K562 (cell line): ENCODE measurements around the gene ATG13. TPM values are rescaled to one million over a fixed set of nuclear protein-coding genes. Genes with fewer than 3 reads are reported as not detected.
A peak's percentile ranks its signal among the peaks of the same experiment; 100 is the strongest.

ENCODE experiments used
- ATAC-seq: fragments of 200-7000 bp; cut with Tn5 transposase; 3 replicates; pipeline ENCODE4 v1.9.1; 2020; ENCODE audit warnings: moderate library complexity
- BruUV-seq: library from RNA; stranded (reverse); fragments of 400-500 nt; replicated peaks from 2 replicates; lab custom pipeline; 2021; lab: Mats Ljungman, UMichigan
- CTCF ChIA-PET: fragments of 300-600 bp; formaldehyde crosslinking; extraction: SDS; loops from one replicate; lab custom pipeline; 2021; ENCODE audit warnings: low intra/inter-chr PET ratio; lab: Yijun Ruan, JAX
- POLR2A ChIA-PET: fragments of 300-600, 350-650 bp; sonication (Branson Sonifier 250); formaldehyde crosslinking; extraction: SDS; loops from one replicate; lab custom pipeline; 2021; ENCODE audit warnings: antibody characterized with exemption, inconsistent platforms; lab: Yijun Ruan, JAX
- DNase-seq, 4 experiments: peaks; one replicate each; pipeline versions ENCODE4 v3.0.0 to v3.0.0-alpha.2; 2011 to 2018; ENCODE audit warnings: low spot score in 3 of 4, mixed read lengths in 3 of 4; ENCODE audit errors: extremely low read depth in 1 of 4
- FAIRE-seq: peaks from 2 replicates; lab custom pipeline; 2011; peaks lifted over from hg19 to GRCh38; lab: Jason Lieb, UNC
- H2AFZ ChIP-seq: 2 replicates; pipeline ENCODE4 v1.6.0; 2011; ENCODE audit warnings: low read depth, low read length, control low read depth, inconsistent platforms
- H3K27ac ChIP-seq: fragments of 200-600 bp; 3 replicates; pipeline ENCODE4 v1.8.0; 2011; ENCODE audit warnings: low read depth, mild to moderate bottlenecking, control low read depth, inconsistent platforms, low read length, moderate library complexity, mixed read lengths; ENCODE audit errors: extremely low read depth
- H3K27me3 ChIP-seq, 2 experiments: fragments of 300-600 bp in 1 of 2; 2 replicates in 1 of 2; 3 replicates in 1 of 2; pipeline versions ENCODE4 v1.6.0 to v1.8.0; 2011; ENCODE audit warnings: inconsistent platforms in 2 of 2, low read length in 2 of 2, mild to moderate bottlenecking in 1 of 2, mixed read lengths in 1 of 2, moderate library complexity in 1 of 2; ENCODE audit not compliant: control insufficient read depth in 2 of 2, insufficient read depth in 2 of 2
- H3K36me3 ChIP-seq: fragments of 300-600 bp; 3 replicates; pipeline ENCODE4 v1.8.0; 2011; ENCODE audit warnings: mild to moderate bottlenecking, low read length, inconsistent platforms; ENCODE audit not compliant: control insufficient read depth, insufficient read depth
- H3K4me1 ChIP-seq, 2 experiments: fragments of 200-600 bp in 1 of 2; replicated peaks in 1 of 2; 2 replicates in 1 of 2; 3 replicates in 1 of 2; pipeline versions ENCODE4 v1.5.1 to v1.8.0; 2011; ENCODE audit warnings: inconsistent platforms in 2 of 2, low read length in 2 of 2, mild to moderate bottlenecking in 1 of 2, mixed read lengths in 1 of 2, moderate library complexity in 1 of 2; ENCODE audit not compliant: control insufficient read depth in 2 of 2, insufficient read depth in 2 of 2
- H3K4me2 ChIP-seq: 2 replicates; pipeline ENCODE4 v1.6.1; 2011; ENCODE audit warnings: low read length, control low read depth, inconsistent platforms, mixed read lengths; ENCODE audit not compliant: insufficient read depth
- H3K4me3 ChIP-seq: fragments of 200-600 bp; sonication (generic), shearing (Covaris generic); 2 replicates; pipeline ENCODE4 v1.5.1; 2016; ENCODE audit warnings: control low read depth, inconsistent platforms
- H3K79me2 ChIP-seq: fragments of 200-600 bp; 3 replicates; pipeline ENCODE4 v1.8.0; 2011; ENCODE audit warnings: low read length, inconsistent platforms; ENCODE audit not compliant: control insufficient read depth, insufficient read depth
- H3K9ac ChIP-seq, 2 experiments: 2 replicates each; pipeline versions ENCODE4 v1.6.0 to v1.6.1; 2011; ENCODE audit warnings: low read depth in 2 of 2, low read length in 2 of 2, control low read depth in 1 of 2, inconsistent platforms in 1 of 2, mild to moderate bottlenecking in 1 of 2, mixed read lengths in 1 of 2; ENCODE audit not compliant: insufficient read depth in 1 of 2
- H3K9me1 ChIP-seq: one replicate; pipeline ENCODE4 v1.6.0; 2011; ENCODE audit warnings: inconsistent platforms, mild to moderate bottlenecking, low read length, moderate library complexity; ENCODE audit not compliant: control insufficient read depth, insufficient read depth
- H3K9me3 ChIP-seq: replicated peaks from 2 replicates; pipeline ENCODE4 v1.5.1; 2011; ENCODE audit warnings: low read depth, low read length, inconsistent platforms; ENCODE audit not compliant: control insufficient read depth, insufficient read depth
- H4K20me1 ChIP-seq: replicated peaks from 2 replicates; pipeline ENCODE4 v1.6.1; 2011; ENCODE audit warnings: low read length, inconsistent platforms, mixed read lengths; ENCODE audit not compliant: control insufficient read depth, insufficient read depth
- ARID4B ChIP-seq: sonication (generic); formaldehyde crosslinking; IDR thresholded peaks from 2 replicates; pipeline ENCODE4 v1.8.0; 2022; ENCODE audit warnings: mild to moderate bottlenecking, missing genetic modification reagents
- BCLAF1 ChIP-seq, 2 experiments: fragments of 450-650 bp in 1 of 2; IDR thresholded peaks; 2 replicates each; pipeline ENCODE4 v1.6.1; 2011 to 2017; ENCODE audit warnings: low read depth in 2 of 2, antibody characterized with exemption in 1 of 2, borderline replicate concordance in 1 of 2, low read length in 1 of 2, mild to moderate bottlenecking in 1 of 2, mixed read lengths in 1 of 2; ENCODE audit not compliant: control insufficient read depth in 1 of 2
- CBX2 ChIP-seq: fragments of 200-600 bp; sonication (generic); IDR thresholded peaks from one replicate; pipeline ENCODE4 v1.6.1; 2012; ENCODE audit warnings: mild to moderate bottlenecking, low read length, inconsistent platforms; ENCODE audit not compliant: insufficient read depth, poor library complexity, severe bottlenecking
- CBX5 ChIP-seq: IDR thresholded peaks from 2 replicates; pipeline ENCODE4 v1.6.1; 2014; ENCODE audit warnings: low read depth, borderline replicate concordance
- CTBP1 ChIP-seq: fragments of 450-650 bp; IDR thresholded peaks from 2 replicates; pipeline ENCODE4 v1.6.1; 2016; ENCODE audit warnings: borderline replicate concordance
- DMBX1 ChIP-seq: fragments of 250-450 bp; sonication (Bioruptor Pico); IDR thresholded peaks from 2 replicates; pipeline ENCODE4 v1.8.0; 2022; ENCODE audit warnings: inconsistent platforms, mild to moderate bottlenecking, moderate library complexity, borderline replicate concordance
- E2F3 ChIP-seq: fragments of 250-450 bp; sonication (Bioruptor Pico); IDR thresholded peaks from 2 replicates; pipeline ENCODE4 v1.4.0; 2020; ENCODE audit warnings: mild to moderate bottlenecking
- EWSR1 ChIP-seq: fragments of 450-650 bp; IDR thresholded peaks from 2 replicates; pipeline ENCODE4 v1.6.1; 2018; ENCODE audit warnings: borderline replicate concordance, mild to moderate bottlenecking, low read depth, moderate library complexity; ENCODE audit not compliant: partially characterized antibody
- FOXJ2 ChIP-seq: fragments of 200-800 bp; sonication (Bioruptor generic); IDR thresholded peaks from 2 replicates; pipeline ENCODE4 v1.6.1; 2016; ENCODE audit warnings: missing genetic modification characterization, missing compliant biosample characterization
- LCOR ChIP-seq: sonication (generic); formaldehyde crosslinking; IDR thresholded peaks from 2 replicates; pipeline ENCODE4 v1.8.0; 2022; ENCODE audit warnings: mild to moderate bottlenecking, missing genetic modification reagents
- NCOA4 ChIP-seq: fragments of 450-650 bp; IDR thresholded peaks from 2 replicates; pipeline ENCODE4 v1.6.1; 2018; ENCODE audit warnings: mild to moderate bottlenecking; ENCODE audit not compliant: partially characterized antibody
- NFXL1 ChIP-seq: fragments of 450-650 bp; formaldehyde crosslinking; IDR thresholded peaks from 2 replicates; pipeline ENCODE4 v1.4.0; 2021; ENCODE audit warnings: mild to moderate bottlenecking
- RBM22 ChIP-seq: fragments of 200-400 bp; formaldehyde crosslinking; IDR thresholded peaks from 2 replicates; pipeline ENCODE4 v1.6.1; 2018; ENCODE audit warnings: low read length, low read depth; ENCODE audit not compliant: poor library complexity, severe bottlenecking
- ZNF224 ChIP-seq: sonication (generic); formaldehyde crosslinking; IDR thresholded peaks from 2 replicates; pipeline ENCODE4 v1.8.0; 2022; ENCODE audit warnings: mild to moderate bottlenecking, missing genetic modification reagents
- ZNF408 ChIP-seq: fragments of 250-450 bp; sonication (Bioruptor Pico); IDR thresholded peaks from 2 replicates; pipeline ENCODE4 v1.4.0; 2020; ENCODE audit warnings: low read depth, mild to moderate bottlenecking, moderate library complexity
- WGBS: fragments of 100-300 bp; shearing (Covaris generic); methylation state at CpG from one replicate; pipeline ENCODE4 v1.1.6; 2016; ENCODE audit warnings: low coverage, mixed read lengths; ENCODE audit not compliant: insufficient coverage; ENCODE audit errors: missing lambda C conversion rate; 5-methylcytosine and 5-hydroxymethylcytosine counted together
- in situ Hi-C: fragments of 300-500 bp; cut with MboI; formaldehyde crosslinking; loops from 4 replicates; pipeline ENCODE4 v1.15.0; 2018; ENCODE audit warnings: inconsistent platforms, mixed read lengths
- intact Hi-C: fragments of 100-400 bp; cut with micrococcal nuclease; formaldehyde crosslinking; loops from 2 replicates; pipeline ENCODE4 v1.14.2; 2022
- polyA plus RNA-seq, 8 experiments: library from polyadenylated mRNA; depleted of rRNA in 4 of 8; stranded (reverse) in 5 of 8; unstranded in 3 of 8; fragments of >200 nt; fragmentation: Nextera tagmentation in 2 of 8; fragmentation: Illumina TruSeq in 1 of 8; extraction: Ambion mirVana in 2 of 8; extraction: Trizol in 1 of 8; gene quantifications; 2 replicates each; pipeline versions ENCODE4 v1.2.1 to v1.2.3, GENCODE V29; 2011 to 2014; ENCODE audit warnings: inconsistent platforms in 1 of 8, missing spikeins in 1 of 8
- total RNA-seq, 7 experiments: library from RNA; depleted of rRNA in 6 of 7; stranded (reverse); fragments of >200 nt in 6 of 7; fragmentation: Illumina TruSeq in 2 of 7; extraction: Trizol in 2 of 7; gene quantifications; 2 replicates each; pipeline versions ENCODE4 v1.2.1 to v1.2.3, GENCODE V29; 2011 to 2021; ENCODE audit warnings: low replicate concordance in 1 of 7

The ATG13 gene
- total and polyA plus RNA-seq, 9 of the 15 experiments (the other 6 are each of a cell fraction or from before 2014, with no cell fraction given): 13.1 to 61.5 (median 36.5) TPM

GRCh38 chr11:46625406-46625805 is 8.1 kb downstream of the ATG13 start (continued):
- TF ChIP-seq RBM22 (no peak), ZNF224 (no peak), CTBP1 (no peak), NFXL1 (CRISPR knock-in tag) (no peak), EWSR1 (no peak)

- no peak for DNase-seq
- ATAC-seq: peak; percentile 32; the same call in 1 of the 3 replicates
- Histone ChIP-seq H3K4me1 (no peaks in the 10 kb centered on the region), H2AFZ (no peak overlapping the region), H3K9me1 (no peaks in the 10 kb centered on the region), H3K27me3 (no peaks in the 10 kb centered on the region), H4K20me1 (no peaks in the 10 kb centered on the region), H3K9ac (no peak overlapping the region), H3K27ac (no peak overlapping the region), H3K9me3 (no peaks in the 10 kb centered on the region), H3K4me3 (no peak overlapping the region), H3K4me2 (no peak overlapping the region), H3K79me2 (no peaks in the 10 kb centered on the region), H3K36me3 (peaks cover 45% of the 10 kb centered on the region)
- WGBS: 50% methylated on average over 2 of the region's 6 CpGs
- ChIA-PET POLR2A (interaction anchor here (2.0 kb wide), 1 partner anchor 11 kb away, joined by 8 read pairs; no protein-coding TSS in a partner anchor), CTCF (no interaction called here)
- BruUV-seq: no TSS peak
- intact Hi-C loops: no loop called here
- FAIRE-seq: no peak
- in situ Hi-C loops: no loop called here
- TF ChIP-seq CBX5: no peak
- TF ChIP-seq BCLAF1 (IDR thresholded peaks at IDR 0.05; ENCODE audit: borderline replicate concordance in 1 of 2, control insufficient read depth in 1 of 2, low read depth in 2 of 2, low read length in 1 of 2): no peak
- TF ChIP-seq CBX2: no peak
- no peak for TF ChIP-seq FOXJ2 (tag)
- no peak for TF ChIP-seq E2F3 (CRISPR knock-in tag)
- no peak for TF ChIP-seq ARID4B (CRISPR knock-in tag)
- TF ChIP-seq NCOA4: no peak
- no peak for TF ChIP-seq DMBX1
- TF ChIP-seq LCOR (CRISPR knock-in tag): no peak
- TF ChIP-seq ZNF408 (CRISPR knock-in tag): no peak
Measured at GRCh38 chr11:46628961-46629360, 11.6 kb downstream of the ATG13 start.
